Measurements from ENCODE around the gene LAT. TPM values are rescaled to one million over a fixed set of nuclear protein-coding genes. Genes with fewer than 3 reads are reported as not detected.

LAT gene
- total and polyA plus RNA-seq, 2 of the 13 experiments (the other 11 are each of a cell fraction or from before 2014, with no cell fraction given) = 2.0 to 3.0 TPM

GRCh38 chr16:28974007-28974436 lies 10.8 kb upstream of the LAT start (continued):
- no peak for TF ChIP-seq ARID4A (CRISPR knock-in tag; IDR thresholded peaks at IDR 0.05; ENCODE audit: borderline replicate concordance)
- no peak for TF ChIP-seq ZSCAN12 (CRISPR knock-in tag; IDR thresholded peaks at IDR 0.05)
- TF ChIP-seq EEA1 (CRISPR knock-in tag; IDR thresholded peaks at IDR 0.05; ENCODE audit: borderline replicate concordance) = 0 out of 2 replicates have a peak, but pooled peaks have one; percentile 29
- no peak for TF ChIP-seq SP2 (CRISPR knock-in tag; IDR thresholded peaks at IDR 0.05)
- TF ChIP-seq ZNF317 (CRISPR knock-in tag; IDR thresholded peaks at IDR 0.05) = no peak
- no peak for TF ChIP-seq SAP130 (CRISPR knock-in tag; IDR thresholded peaks at IDR 0.05; ENCODE audit: low read depth)
- 0 out of 2 replicates have a peak, but pooled peaks have one; percentile 7 for TF ChIP-seq ZBTB3 (CRISPR knock-in tag; IDR thresholded peaks at IDR 0.05; ENCODE audit: borderline replicate concordance, low read depth)
- TF ChIP-seq ZNF605 (CRISPR knock-in tag; IDR thresholded peaks at IDR 0.05) = no peak
- TF ChIP-seq, protein P1, sequence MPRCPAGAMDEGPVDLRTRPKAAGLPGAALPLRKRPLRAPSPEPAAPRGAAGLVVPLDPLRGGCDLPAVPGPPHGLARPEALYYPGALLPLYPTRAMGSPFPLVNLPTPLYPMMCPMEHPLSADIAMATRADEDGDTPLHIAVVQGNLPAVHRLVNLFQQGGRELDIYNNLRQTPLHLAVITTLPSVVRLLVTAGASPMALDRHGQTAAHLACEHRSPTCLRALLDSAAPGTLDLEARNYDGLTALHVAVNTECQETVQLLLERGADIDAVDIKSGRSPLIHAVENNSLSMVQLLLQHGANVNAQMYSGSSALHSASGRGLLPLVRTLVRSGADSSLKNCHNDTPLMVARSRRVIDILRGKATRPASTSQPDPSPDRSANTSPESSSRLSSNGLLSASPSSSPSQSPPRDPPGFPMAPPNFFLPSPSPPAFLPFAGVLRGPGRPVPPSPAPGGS (CRISPR knock-in tag; IDR thresholded peaks at IDR 0.05) = no peak
- TF ChIP-seq ZNF644 (CRISPR knock-in tag; IDR thresholded peaks at IDR 0.05; ENCODE audit: low read depth) = 0 out of 2 replicates have a peak, but pooled peaks have one; percentile 8
- TF ChIP-seq TBL1XR1 (IDR thresholded peaks at IDR 0.05; ENCODE audit: borderline replicate concordance, low read length, partially characterized antibody) = no peak
- TF ChIP-seq, protein P2, sequence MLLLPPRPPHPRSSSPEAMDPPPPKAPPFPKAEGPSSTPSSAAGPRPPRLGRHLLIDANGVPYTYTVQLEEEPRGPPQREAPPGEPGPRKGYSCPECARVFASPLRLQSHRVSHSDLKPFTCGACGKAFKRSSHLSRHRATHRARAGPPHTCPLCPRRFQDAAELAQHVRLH (CRISPR knock-in tag; IDR thresholded peaks at IDR 0.05; ENCODE audit: borderline replicate concordance, low read depth) = no peak
- no peak for TF ChIP-seq ZNF563 (CRISPR knock-in tag; IDR thresholded peaks at IDR 0.05)
- 0 out of 2 replicates have a peak, but pooled peaks have one; percentile 12 for TF ChIP-seq RARA (CRISPR knock-in tag; IDR thresholded peaks at IDR 0.05)
- 0 out of 2 replicates have a peak, but pooled peaks have one; percentile 6 for TF ChIP-seq ZNF124 (CRISPR knock-in tag; IDR thresholded peaks at IDR 0.05)
- no peak for TF ChIP-seq REST (IDR thresholded peaks at IDR 0.05; ENCODE audit: borderline replicate concordance in 1 of 2, low read depth in 1 of 2, low read length in 2 of 2)
- no peak for TF ChIP-seq ZNF773 (CRISPR knock-in tag; IDR thresholded peaks at IDR 0.05; ENCODE audit: borderline replicate concordance)
- TF ChIP-seq PHF21A (CRISPR knock-in tag; IDR thresholded peaks at IDR 0.05) = no peak
- TF ChIP-seq ZSCAN30 (CRISPR knock-in tag; IDR thresholded peaks at IDR 0.05) = no peak
- TF ChIP-seq PAX8 (CRISPR knock-in tag; IDR thresholded peaks at IDR 0.05; ENCODE audit: borderline replicate concordance) = no peak
- no peak for TF ChIP-seq ERF (CRISPR knock-in tag; IDR thresholded peaks at IDR 0.05)
- TF ChIP-seq BORCS8-MEF2B (CRISPR knock-in tag; IDR thresholded peaks at IDR 0.05) = no peak

Measured in HepG2 (cell line).